RWPE2 (cell line): ENCODE measurements around the gene OR4D11.
"Not testable (repeated sequence)": the region's sequence is repeated elsewhere in the genome, so short reads cannot be mapped to it uniquely, and the experiment has no call there.

Source experiments
- ATAC-seq: fragments of 200-7000 bp; cut with Tn5 transposase; 3 replicates; pipeline ENCODE4 v1.9.1; 2021; ENCODE audit warnings: low read depth
- DNase-seq: peaks from one replicate; pipeline ENCODE4 v3.0.0-alpha.2; 2020; ENCODE audit warnings: low spot score
- H3K27ac ChIP-seq: fragments of 450-650 bp; 2 replicates; pipeline ENCODE4 v1.5.1; 2017; ENCODE audit warnings: mild to moderate bottlenecking; ENCODE audit not compliant: poor library complexity, severe bottlenecking
- H3K27me3 ChIP-seq: fragments of 250-450 bp; sonication (Bioruptor Pico); 2 replicates; pipeline ENCODE4 v1.5.1; 2021; ENCODE audit warnings: mild to moderate bottlenecking, moderate library complexity; ENCODE audit not compliant: insufficient read depth, poor library complexity, severe bottlenecking
- H3K36me3 ChIP-seq: fragments of 250-450 bp; sonication (Bioruptor Pico); 2 replicates; pipeline ENCODE4 v1.5.1; 2020; ENCODE audit warnings: low read depth, mild to moderate bottlenecking, moderate library complexity
- H3K4me1 ChIP-seq: fragments of 250-450 bp; sonication (Bioruptor Pico); 2 replicates; pipeline ENCODE4 v1.5.1; 2021; ENCODE audit warnings: mild to moderate bottlenecking, moderate library complexity; ENCODE audit not compliant: insufficient read depth, poor library complexity, severe bottlenecking
- H3K4me3 ChIP-seq: fragments of 250-450 bp; sonication (Bioruptor Pico); 2 replicates; pipeline ENCODE4 v1.5.1; 2021; ENCODE audit warnings: mild to moderate bottlenecking, moderate library complexity; ENCODE audit not compliant: severe bottlenecking
- H3K9me3 ChIP-seq: fragments of 250-450 bp; sonication (Bioruptor Pico); 2 replicates; pipeline ENCODE4 v1.5.1; 2021; ENCODE audit warnings: mild to moderate bottlenecking, moderate library complexity; ENCODE audit not compliant: severe bottlenecking
- CTCF ChIP-seq: fragments of 450-650 bp; IDR thresholded peaks from one replicate; pipeline ENCODE4 v1.5.1; 2017; ENCODE audit warnings: mild to moderate bottlenecking, moderate library complexity; ENCODE audit not compliant: poor library complexity, severe bottlenecking

OR4D11 gene

GRCh38 chr11:59545179-59546020, 42.0 kb downstream of the OR4D11 start:
- no peak overlapping the region for H3K4me3 ChIP-seq
- H3K27ac ChIP-seq: peak overlapping the region; percentile 74
- H3K27me3 ChIP-seq: no peaks in the 10 kb centered on the region
- H3K4me1 ChIP-seq: peaks cover 31% of the 10 kb centered on the region
- no peaks in the 10 kb centered on the region for H3K36me3 ChIP-seq
- DNase-seq (peak; percentile 86), ATAC-seq (peak; percentile 72)
- TF ChIP-seq CTCF: no peak
- H3K9me3 ChIP-seq: no peaks in the 10 kb centered on the region

GRCh38 chr11:59547605-59548308, 44.4 kb downstream of the OR4D11 start:
- H3K4me3 ChIP-seq, H3K9me3 ChIP-seq, H3K36me3 ChIP-seq, DNase-seq, ATAC-seq, H3K27me3 ChIP-seq: not testable (repeated sequence)
- H3K27ac ChIP-seq: peak overlapping the region; percentile 86
- H3K4me1 ChIP-seq: peaks cover 31% of the 10 kb centered on the region

GRCh38 chr11:59548309-59548656, 44.9 kb downstream of the OR4D11 start:
- ATAC-seq (no peak), DNase-seq (no peak)
- peak overlapping the region; percentile 86 for H3K27ac ChIP-seq
- no peaks in the 10 kb centered on the region for H3K9me3 ChIP-seq
- H3K4me1 ChIP-seq: peaks cover 31% of the 10 kb centered on the region
- no peaks in the 10 kb centered on the region for H3K36me3 ChIP-seq
- H3K27me3 ChIP-seq: no peaks in the 10 kb centered on the region
- H3K4me3 ChIP-seq: no peak overlapping the region
- no peak for TF ChIP-seq CTCF

- no peaks in the 10 kb centered on the region for H3K36me3 ChIP-seq
- no peaks in the 10 kb centered on the region for H3K9me3 ChIP-seq
- peak overlapping the region; percentile 41 for H3K4me3 ChIP-seq
- H3K27ac ChIP-seq: peak overlapping the region; percentile 86
- peaks cover 23% of the 10 kb centered on the region for H3K4me1 ChIP-seq
- ATAC-seq (peak; percentile 92), DNase-seq (peak; percentile 90)
- TF ChIP-seq CTCF: peak; percentile 50
- no peaks in the 10 kb centered on the region for H3K27me3 ChIP-seq
These were observed 47.0 kb downstream of the OR4D11 start for GRCh38 chr11:59550368-59550841.

- peak; percentile 31 for ATAC-seq
- peaks cover 17% of the 10 kb centered on the region for H3K4me1 ChIP-seq
These were observed 47.7 kb downstream of the OR4D11 start for GRCh38 chr11:59550842-59551658.

More at GRCh38 chr11:59550842-59551658, 47.7 kb downstream of the OR4D11 start:
- Histone ChIP-seq H3K36me3 (no peaks in the 10 kb centered on the region), H3K4me3 (peak overlapping the region; percentile 41), H3K27me3 (no peaks in the 10 kb centered on the region), H3K27ac (peak overlapping the region; percentile 86), H3K9me3 (no peaks in the 10 kb centered on the region)
- peak; percentile 72 for DNase-seq
- TF ChIP-seq CTCF: no peak
